ENCODE measurements around the gene TFAP2C. TPM values are rescaled to one million over a fixed set of nuclear protein-coding genes. Genes with fewer than 3 reads are reported as not detected.

Gene TFAP2C
- not detected in 2 replicates for total RNA-seq

GRCh38 chr20:56628873-56629463 lies at the start of gene TFAP2C:
TSS of gene TFAP2C (plus strand) at chr20:56629306. CDS start at chr20:56629545, 239 bp downstream.

Other genes with a start within 250 kb of the TFAP2C start
- gene AURKA, start 237.1 kb upstream of the TFAP2C start, total RNA-seq, result 3.2 and 3.8 TPM in 2 replicates
- gene CSTF1, start 236.7 kb upstream of the TFAP2C start, total RNA-seq, result 20.7 and 26.0 TPM in 2 replicates
- 1.4 and 19.1 TPM in 2 replicates for gene CASS4, start 217.0 kb upstream of the TFAP2C start, total RNA-seq
- 54.7 and 62.8 TPM in 2 replicates for gene RTF2, start 160.7 kb upstream of the TFAP2C start, total RNA-seq
- not detected in 2 replicates for gene FAM209A, start 104.6 kb upstream of the TFAP2C start, total RNA-seq
- not detected in 2 replicates for gene FAM209B, start 96.1 kb upstream of the TFAP2C start, total RNA-seq